Activated CD4-positive, alpha-beta memory T cell treated with anti-CD3 and anti-CD28 coated beads, Interleukin-2, amount 10 ng/mL, durations not matched to agents 7 days and 5 days (primary cell): ENCODE data around the gene CKAP5. TPM values are rescaled to one million over a fixed set of nuclear protein-coding genes. Genes with fewer than 3 reads are reported as not detected.
"Not testable (repeated sequence)": the region's sequence is repeated elsewhere in the genome, so short reads cannot be mapped to it uniquely, and the experiment has no call there.

ENCODE experiments used
- CTCF ChIA-PET: fragments of 350-600 bp; sonication (Branson Sonifier 250); formaldehyde crosslinking; loops from one replicate; lab custom pipeline; 2021; ENCODE audit warnings: antibody characterized with exemption, inconsistent platforms; lab: Charles Lee
- POLR2A ChIA-PET: fragments of 350-600 bp; sonication (Branson Sonifier 250); formaldehyde crosslinking; loops from one replicate; lab custom pipeline; 2021; ENCODE audit warnings: antibody characterized with exemption; lab: Charles Lee
- DNase-seq: peaks from one replicate; pipeline ENCODE4 v3.0.0-alpha.2; 2020
- H3K27ac Mint-ChIP-seq: one replicate; pipeline ENCODE4 v1.8.0; 2021; ENCODE audit warnings: mild to moderate bottlenecking, mixed read lengths
- H3K27me3 Mint-ChIP-seq: one replicate; pipeline ENCODE4 v1.8.0; 2021; ENCODE audit warnings: mixed read lengths
- H3K36me3 Mint-ChIP-seq: one replicate; pipeline ENCODE4 v1.8.0; 2021; ENCODE audit warnings: low read depth, mixed read lengths
- H3K4me1 Mint-ChIP-seq: one replicate; pipeline ENCODE4 v1.8.0; 2021; ENCODE audit warnings: mixed read lengths
- H3K4me3 Mint-ChIP-seq: one replicate; pipeline ENCODE4 v1.8.0; 2021; ENCODE audit warnings: mild to moderate bottlenecking, mixed read lengths
- H3K9me3 Mint-ChIP-seq: one replicate; pipeline ENCODE4 v1.8.0; 2021; ENCODE audit warnings: mixed read lengths
- total RNA-seq, 2 experiments: library from RNA; stranded (reverse); gene quantifications; one replicate each; pipeline ENCODE4 v1.2.3, GENCODE V29; 2021

The CKAP5 gene
- total RNA-seq, 2 experiments from 2014 or later, result 157 to 160 TPM

DNA sequence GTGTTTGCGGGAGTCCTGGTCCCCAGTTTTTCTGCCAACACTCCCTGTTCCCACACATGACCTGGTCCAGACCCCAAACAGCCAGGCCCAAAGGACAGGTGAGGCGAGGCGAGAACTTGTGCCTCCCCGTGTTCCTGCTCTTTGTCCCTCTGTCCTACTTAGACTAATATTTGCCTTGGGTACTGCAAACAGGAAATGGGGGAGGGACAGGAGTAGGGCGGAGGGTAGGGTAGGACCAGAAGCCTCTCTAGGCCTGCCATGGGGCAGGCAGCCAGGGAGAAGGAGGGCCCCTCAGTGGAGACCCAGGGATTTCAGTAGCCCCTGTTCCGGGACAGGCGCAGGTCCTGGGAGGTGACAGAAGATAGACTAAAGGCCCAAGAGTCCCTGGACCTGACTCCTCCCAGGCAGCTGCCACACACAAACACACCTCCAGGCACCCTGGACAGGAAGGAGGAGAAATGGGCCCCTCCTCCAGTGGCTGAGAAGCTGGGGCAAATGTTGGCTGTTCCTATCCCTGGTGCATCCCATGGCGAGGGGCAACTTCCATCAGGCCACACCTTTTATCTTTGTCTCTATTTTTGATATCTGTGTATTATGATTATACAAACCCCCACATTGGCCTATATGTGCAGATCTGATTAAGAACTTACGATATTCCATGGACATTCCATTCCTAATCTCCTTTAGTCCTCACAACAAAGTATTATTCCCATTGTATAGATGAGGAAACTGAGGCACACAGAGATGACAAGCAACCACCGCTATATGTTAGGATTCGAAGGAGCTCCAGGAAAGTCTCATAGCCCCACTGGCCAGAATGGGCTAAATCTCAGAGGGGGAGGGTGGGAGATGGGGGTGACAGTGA, 127.7 kb downstream of the CKAP5 start:
- ChIA-PET CTCF (no interaction called here), POLR2A (interaction anchor here (1.2 to 1.5 kb wide), 2 partner anchors 15 to 52 kb away, joined by 3 to 4 read pairs; no protein-coding TSS in a partner anchor)
- no peak for DNase-seq
- Mint-ChIP-seq H3K4me1 (peaks cover 8% of the 10 kb centered on the region), H3K27ac (no peak overlapping the region), H3K27me3 (no peaks in the 10 kb centered on the region), H3K4me3 (no peak overlapping the region), H3K9me3 (no peaks in the 10 kb centered on the region), H3K36me3 (no peaks in the 10 kb centered on the region)

DNA sequence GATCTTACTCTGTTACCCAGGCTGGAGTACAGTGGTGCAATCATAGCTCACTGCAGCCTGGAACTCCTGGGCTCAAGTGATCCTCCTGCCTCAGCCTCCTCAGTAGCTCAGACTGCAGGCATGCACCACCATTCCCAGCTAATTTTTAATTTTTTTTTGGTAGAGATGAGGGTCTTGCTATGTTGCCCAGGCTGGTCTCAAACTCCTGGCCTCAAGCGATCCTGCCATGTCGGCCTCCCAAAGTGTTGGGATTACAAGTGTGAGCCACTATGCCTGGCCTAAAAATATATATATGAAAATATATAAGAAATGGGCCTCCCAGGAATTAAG, 128.3 kb downstream of the CKAP5 start:
- ChIA-PET POLR2A (interaction anchor here (1.5 to 1.6 kb wide), 2 partner anchors 14 to 17 kb away, joined by 4 to 7 read pairs; partner anchors contain the start of genes ARHGAP1 and ZNF408), CTCF (interaction anchor here (1.7 kb wide), 1 partner anchor 189 kb away, joined by 6 read pairs; no protein-coding TSS in a partner anchor)

DNA sequence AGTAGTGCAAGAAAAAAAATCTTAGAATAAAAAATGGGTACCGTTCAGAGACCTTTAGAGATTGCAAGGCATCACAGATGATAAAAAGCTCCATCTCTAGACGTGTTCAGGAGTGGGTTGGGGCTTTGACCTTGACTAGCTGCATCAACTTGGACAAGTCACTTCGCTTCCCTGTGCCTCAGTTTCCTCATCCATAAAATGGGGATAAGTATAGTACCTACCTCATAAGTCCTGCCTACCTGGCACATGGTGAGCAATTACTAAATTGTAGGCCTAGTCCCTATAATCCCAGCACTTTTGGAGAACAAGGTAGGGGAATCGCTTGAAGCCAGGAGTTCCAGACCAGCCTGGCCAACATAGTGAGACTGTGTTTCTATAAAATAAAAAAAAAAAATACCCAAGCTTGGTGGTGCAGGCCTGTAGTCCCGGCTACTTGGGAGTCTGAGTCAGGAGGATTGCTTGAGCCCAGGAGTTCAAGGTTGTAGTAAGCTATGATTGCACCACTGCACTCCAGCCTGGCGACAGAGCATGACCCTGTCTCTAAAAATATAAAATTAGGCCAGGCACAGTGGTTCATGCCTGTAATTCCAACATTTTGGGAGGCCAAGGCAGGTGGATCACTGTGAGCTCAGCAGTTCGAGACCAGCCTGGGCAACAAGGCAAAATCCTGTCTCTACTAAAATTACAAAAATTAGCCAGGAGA, 133.1 kb downstream of the CKAP5 start:
- Mint-ChIP-seq H3K4me1 (peaks cover under 1% of the 10 kb centered on the region), H3K9me3 (no peaks in the 10 kb centered on the region), H3K36me3 (no peaks in the 10 kb centered on the region), H3K4me3 (no peak overlapping the region), H3K27me3 (no peaks in the 10 kb centered on the region), H3K27ac (no peak overlapping the region)
- ChIA-PET POLR2A (interaction anchor here (1.4 kb wide), 1 partner anchor 42 kb away, joined by 3 read pairs; no protein-coding TSS in a partner anchor), CTCF (interaction anchor here (1.0 kb wide), 1 partner anchor 11 kb away, joined by 3 read pairs; no protein-coding TSS in a partner anchor)
- DNase-seq, result no peak

More for the DNA sequence above, 128.3 kb downstream of the CKAP5 start:
- H3K27me3 Mint-ChIP-seq, DNase-seq, H3K4me3 Mint-ChIP-seq, H3K36me3 Mint-ChIP-seq, H3K27ac Mint-ChIP-seq, H3K4me1 Mint-ChIP-seq, H3K9me3 Mint-ChIP-seq: not testable (repeated sequence)

DNA sequence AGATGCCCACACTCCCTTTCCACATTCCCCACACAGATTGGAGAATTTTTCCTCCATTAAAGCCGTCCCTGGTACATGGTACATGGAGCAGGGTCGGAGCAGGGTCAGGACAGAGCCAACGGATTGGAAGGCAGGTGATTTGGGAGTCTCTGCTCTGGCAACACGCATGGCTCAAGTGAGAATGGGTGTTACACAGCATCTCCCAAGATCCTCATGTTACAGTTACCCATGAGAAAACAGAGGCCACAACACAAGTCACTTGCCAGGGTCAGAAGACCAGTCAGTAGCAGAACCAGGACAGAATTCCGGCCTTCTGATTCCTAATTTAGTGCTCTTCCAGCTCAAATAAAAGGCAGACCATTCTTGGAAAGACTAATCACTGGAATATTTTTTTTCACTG, 134.8 kb downstream of the CKAP5 start:
- POLR2A ChIA-PET, result interaction anchor here (1.4 kb wide), 1 partner anchor 11 kb away, joined by 3 read pairs; the partner anchor contains the start of genes ARHGAP1 and ZNF408
- DNase-seq, result no peak
- no peaks in the 10 kb centered on the region for H3K4me1 Mint-ChIP-seq
- no peak overlapping the region for H3K27ac Mint-ChIP-seq
- no peaks in the 10 kb centered on the region for H3K27me3 Mint-ChIP-seq
- H3K4me3 Mint-ChIP-seq, result no peak overlapping the region
- CTCF ChIA-PET, result no interaction called here
- H3K36me3 Mint-ChIP-seq, result peaks cover 14% of the 10 kb centered on the region
- H3K9me3 Mint-ChIP-seq, result no peaks in the 10 kb centered on the region

DNA sequence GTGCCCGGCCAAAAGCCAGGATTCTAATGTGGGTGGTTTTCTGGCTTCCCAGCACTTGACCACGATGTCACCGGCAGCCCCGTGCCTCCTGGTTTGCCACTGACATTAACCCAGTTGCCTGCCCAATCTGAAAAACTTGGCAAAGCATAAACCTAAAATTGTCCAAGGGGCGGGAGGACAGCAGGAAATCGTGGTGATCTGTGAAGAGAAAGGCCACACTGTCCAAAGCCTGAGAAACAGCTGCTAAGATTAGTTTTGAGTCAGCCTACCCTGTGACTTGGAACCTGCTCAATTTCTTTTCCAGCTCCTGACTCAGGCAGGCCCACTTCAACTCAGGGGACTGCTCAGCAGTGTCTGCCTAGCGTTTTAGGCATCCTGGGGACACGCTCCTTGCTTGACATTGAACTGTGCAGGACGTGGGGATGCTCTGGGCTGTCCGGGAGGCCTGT, 135.2 kb downstream of the CKAP5 start:
- no peaks in the 10 kb centered on the region for H3K9me3 Mint-ChIP-seq
- ChIA-PET POLR2A (interaction anchor here (1.4 kb wide), 1 partner anchor 10 kb away, joined by 3 read pairs; the partner anchor contains the start of genes ARHGAP1 and ZNF408), CTCF (no interaction called here)
- H3K4me1 Mint-ChIP-seq, result no peaks in the 10 kb centered on the region
- DNase-seq, result no peak
- H3K4me3 Mint-ChIP-seq, result no peak overlapping the region
- no peak overlapping the region for H3K27ac Mint-ChIP-seq
- peaks cover 19% of the 10 kb centered on the region for H3K36me3 Mint-ChIP-seq
- no peaks in the 10 kb centered on the region for H3K27me3 Mint-ChIP-seq

DNA sequence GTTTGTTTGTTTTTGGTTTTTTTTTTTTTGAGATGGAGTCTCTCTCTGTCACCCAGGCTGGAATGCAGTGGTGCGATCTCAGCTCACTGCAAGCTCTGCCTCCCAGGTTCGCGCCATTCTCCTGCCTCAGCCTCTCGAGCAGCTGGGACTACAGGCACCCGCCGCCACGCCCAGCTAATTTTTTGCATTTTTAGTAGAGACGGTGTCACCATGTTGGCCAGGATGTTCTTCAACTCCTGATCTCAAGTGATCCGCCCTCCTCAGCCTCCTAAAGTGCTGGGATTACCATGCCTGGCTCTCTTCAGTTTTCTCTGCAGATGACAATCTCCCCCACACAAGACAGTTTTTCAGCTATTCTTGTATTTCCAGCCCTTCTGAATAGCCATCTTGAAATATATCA, 136.7 kb downstream of the CKAP5 start:
- H3K27me3 Mint-ChIP-seq, H3K4me1 Mint-ChIP-seq, H3K4me3 Mint-ChIP-seq, H3K9me3 Mint-ChIP-seq, CTCF ChIA-PET, POLR2A ChIA-PET, H3K27ac Mint-ChIP-seq, DNase-seq: not testable (repeated sequence)
- peaks cover 32% of the 10 kb centered on the region for H3K36me3 Mint-ChIP-seq

DNA sequence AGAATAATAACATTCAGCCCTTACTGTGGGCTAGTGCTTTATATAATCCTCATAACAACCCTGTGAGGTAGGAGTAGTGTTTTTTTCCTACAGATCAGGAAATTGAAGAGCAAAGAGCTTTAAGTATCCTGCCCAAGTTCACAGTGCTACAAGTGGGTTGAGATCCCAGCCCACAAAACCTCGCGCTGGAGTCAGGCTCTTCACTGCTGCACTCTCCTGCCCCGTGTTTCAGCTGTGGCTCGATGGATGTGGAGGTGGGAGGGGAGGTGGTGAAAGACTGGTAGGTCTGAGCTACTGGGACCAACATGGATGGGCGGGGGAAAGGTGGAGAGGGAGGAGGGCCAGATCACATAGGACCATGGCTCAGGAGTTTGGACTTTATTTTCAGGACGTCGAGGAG, 139.2 kb downstream of the CKAP5 start:
- Mint-ChIP-seq H3K4me3 (no peak overlapping the region), H3K27ac (no peak overlapping the region), H3K27me3 (no peaks in the 10 kb centered on the region), H3K4me1 (peaks cover 16% of the 10 kb centered on the region), H3K9me3 (no peaks in the 10 kb centered on the region), H3K36me3 (peaks cover 53% of the 10 kb centered on the region)
- no peak for DNase-seq
- ChIA-PET POLR2A (interaction anchor here (0.8 kb wide), 1 partner anchor 9 kb away, joined by 3 read pairs; no protein-coding TSS in a partner anchor), CTCF (no interaction called here)

DNA sequence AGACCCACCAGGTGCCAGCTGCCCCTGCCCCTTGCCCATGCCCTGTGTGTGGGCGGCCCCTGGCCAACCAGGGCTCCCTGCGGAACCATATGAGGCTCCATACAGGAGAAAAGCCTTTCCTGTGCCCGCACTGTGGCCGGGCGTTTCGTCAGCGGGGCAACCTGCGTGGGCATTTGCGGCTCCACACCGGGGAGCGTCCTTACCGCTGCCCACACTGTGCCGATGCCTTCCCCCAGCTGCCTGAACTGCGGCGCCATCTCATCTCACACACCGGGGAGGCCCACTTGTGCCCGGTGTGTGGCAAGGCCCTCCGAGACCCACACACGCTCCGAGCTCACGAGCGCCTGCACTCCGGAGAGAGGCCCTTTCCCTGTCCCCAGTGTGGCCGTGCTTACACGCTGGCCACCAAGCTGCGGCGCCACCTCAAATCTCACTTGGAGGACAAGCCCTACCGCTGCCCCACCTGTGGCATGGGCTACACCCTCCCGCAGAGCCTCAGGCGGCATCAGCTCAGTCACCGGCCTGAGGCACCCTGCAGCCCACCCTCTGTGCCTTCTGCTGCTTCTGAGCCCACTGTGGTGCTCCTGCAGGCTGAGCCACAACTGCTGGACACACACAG, 140.9 kb downstream of the CKAP5 start:
- peaks cover 28% of the 10 kb centered on the region for H3K4me1 Mint-ChIP-seq
- POLR2A ChIA-PET, result no interaction called here
- no peaks in the 10 kb centered on the region for H3K27me3 Mint-ChIP-seq
- peaks cover 66% of the 10 kb centered on the region for H3K36me3 Mint-ChIP-seq
- CTCF ChIA-PET, result no interaction called here
- no peaks in the 10 kb centered on the region for H3K9me3 Mint-ChIP-seq
- H3K27ac Mint-ChIP-seq, result no peak overlapping the region
- DNase-seq, result no peak
- H3K4me3 Mint-ChIP-seq, result no peak overlapping the region

DNA sequence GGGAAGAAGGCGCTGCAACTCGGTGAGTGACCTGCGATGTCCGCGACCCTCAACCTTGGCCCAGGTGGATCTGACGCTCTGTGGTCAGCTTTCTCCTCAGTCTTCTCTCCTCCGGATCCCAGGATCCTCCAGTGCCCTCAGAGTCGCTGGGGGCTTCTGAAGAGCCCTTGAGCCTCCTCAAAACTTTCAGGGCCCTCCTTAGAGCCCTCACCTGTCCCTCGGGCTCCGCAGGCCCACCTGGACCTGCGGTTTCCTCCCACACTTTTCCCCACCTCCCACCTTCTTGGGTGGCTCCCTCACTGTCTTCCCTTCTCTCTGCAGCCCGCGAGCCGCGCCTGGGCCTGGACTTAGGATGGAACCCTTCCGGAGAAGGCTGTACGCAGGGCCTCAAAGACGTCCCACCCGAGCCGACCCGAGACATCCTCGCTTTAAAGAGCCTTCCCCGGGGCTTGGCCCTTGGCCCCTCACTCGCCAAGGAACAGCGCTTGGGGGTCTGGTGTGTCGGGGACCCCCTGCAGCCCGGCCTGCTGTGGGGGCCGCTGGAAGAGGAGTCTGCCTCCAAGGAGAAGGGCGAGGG, 144.9 kb downstream of the CKAP5 start:
- Mint-ChIP-seq H3K9me3 (no peaks in the 10 kb centered on the region), H3K4me3 (peak overlapping the region; percentile 98), H3K4me1 (peaks cover 50% of the 10 kb centered on the region), H3K27ac (peak overlapping the region; percentile 96), H3K36me3 (peaks cover 67% of the 10 kb centered on the region), H3K27me3 (no peaks in the 10 kb centered on the region)
- ChIA-PET POLR2A (interaction anchor here (0.9 to 6.4 kb wide), 16 partner anchors 10 to 1014 kb away, joined by 3 to 124 read pairs (median 5); partner anchors contain the start of genes AMBRA1, ATG13, CSTPP1 and DDB2), CTCF (interaction anchor here (0.6 to 8.6 kb wide), 6 partner anchors 12 to 744 kb away, joined by 3 to 49 read pairs (median 4); partner anchors contain the start of genes ATG13 and HARBI1)
- DNase-seq, result no peak

DNA sequence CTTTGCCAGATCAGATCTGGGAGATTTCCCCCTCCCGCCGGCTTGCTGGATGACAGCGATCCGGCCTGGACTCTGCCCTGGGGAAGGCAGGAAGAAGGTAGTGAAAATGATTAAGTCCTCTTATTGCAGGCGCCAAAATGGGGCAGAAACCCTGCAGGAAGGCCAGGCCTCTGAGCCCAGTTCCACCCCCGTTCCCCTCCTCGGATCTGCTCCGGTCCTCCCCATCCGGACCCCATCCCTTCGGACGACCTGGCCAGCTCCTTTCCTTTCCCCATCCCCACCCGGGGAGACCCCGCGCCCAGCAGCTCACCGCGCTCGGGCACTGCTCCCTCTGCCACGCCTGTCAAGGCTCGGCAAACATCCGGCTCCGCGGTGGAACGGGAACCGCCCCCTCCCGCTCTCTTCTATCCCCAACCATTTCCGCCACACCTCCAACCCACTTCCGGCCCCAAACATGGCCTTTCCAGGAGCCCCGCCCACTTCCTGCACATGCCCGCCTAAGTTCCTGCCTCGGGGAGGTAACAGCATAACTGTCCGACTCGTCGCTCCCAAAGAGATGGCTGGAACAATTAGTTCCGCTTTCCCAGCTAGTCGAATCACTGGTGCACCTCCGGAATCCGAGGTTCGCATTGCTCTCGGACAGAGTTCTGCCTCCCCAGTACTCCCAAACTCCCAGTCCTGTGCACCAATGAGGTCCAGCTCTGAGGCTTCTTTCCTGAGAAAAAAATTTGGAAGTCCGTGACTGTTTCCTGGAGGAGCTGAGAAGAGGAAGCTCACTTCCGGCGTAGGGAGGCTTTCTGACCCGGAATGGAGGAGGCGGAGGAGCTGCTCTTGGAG, 145.6 kb downstream of the CKAP5 start, which contains the start of the genes ARHGAP1 and ZNF408:
Gene ARHGAP1, minus strand, starts transcription at position 379 of the 837 bp plus-strand sequence. CDS start 4,512 bp downstream, outside the sequence.
Gene ZNF408, plus strand, starts transcription at position 791 of the 837 bp plus-strand sequence. Its CDS starts 17 bp downstream, at position 808.
- Mint-ChIP-seq H3K9me3 (no peaks in the 10 kb centered on the region), H3K4me3 (peak within 1 kb of the TSS; percentile 98), H3K36me3 (peaks cover 67% of the 10 kb centered on the region), H3K27ac (peak within 1 kb of the TSS; percentile 96), H3K4me1 (peaks cover 51% of the 10 kb centered on the region), H3K27me3 (no peaks in the 10 kb centered on the region)
- ChIA-PET CTCF (interaction anchor here (0.6 to 8.6 kb wide), 7 partner anchors 30 to 743 kb away, joined by 3 to 49 read pairs (median 3); partner anchors contain the start of genes ATG13 and HARBI1), POLR2A (interaction anchor here (0.7 to 6.4 kb wide), 18 partner anchors 9 to 1015 kb away, joined by 3 to 124 read pairs (median 5); partner anchors contain the start of genes ACP2, AMBRA1, ATG13 and CSTPP1)
- peak; percentile 100 for DNase-seq

DNA sequence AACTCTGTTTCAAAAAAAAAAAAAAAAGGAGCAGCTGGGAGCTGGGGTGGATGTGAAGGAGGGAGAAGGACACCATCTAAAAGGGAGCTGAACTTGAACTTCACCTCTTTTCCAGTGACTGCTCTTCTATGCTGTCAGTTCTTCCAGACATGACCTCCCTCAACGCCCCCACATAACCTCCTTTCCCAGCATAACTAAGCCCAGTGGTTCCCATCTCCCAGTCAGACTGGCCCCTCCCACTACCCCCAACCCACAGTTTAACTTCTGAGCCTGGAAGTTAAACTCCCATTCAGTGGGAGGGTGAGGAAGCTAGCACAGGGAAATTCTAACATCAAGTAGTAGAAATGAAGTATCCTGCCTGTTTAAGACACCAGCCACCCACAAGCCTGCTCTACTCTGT, 147.5 kb downstream of the CKAP5 start:
- Mint-ChIP-seq H3K27me3 (no peaks in the 10 kb centered on the region), H3K9me3 (no peaks in the 10 kb centered on the region), H3K36me3 (peaks cover 67% of the 10 kb centered on the region), H3K4me1 (peaks cover 51% of the 10 kb centered on the region), H3K4me3 (peak overlapping the region; percentile 98), H3K27ac (peak overlapping the region; percentile 41)
- no peak for DNase-seq
- POLR2A ChIA-PET, result interaction anchor here (3.5 to 6.4 kb wide), 3 partner anchors 12 to 81 kb away, joined by 14 to 124 read pairs (median 34); partner anchors contain the start of genes ATG13 and HARBI1
- CTCF ChIA-PET, result interaction anchor here (3.3 to 8.6 kb wide), 2 partner anchors 28 to 81 kb away, joined by 14 to 49 read pairs; partner anchors contain the start of genes ATG13 and HARBI1
